Retinal pigment epithelial cell (primary cell): ENCODE measurements around the gene CLRN2.

Experiments used
- DNase-seq: peaks from one replicate; pipeline ENCODE4 v3.0.0-alpha.2; 2010; ENCODE audit warnings: low read depth
- H3K4me3 ChIP-seq: 2 replicates; pipeline ENCODE4 v1.5.1; 2011; ENCODE audit warnings: mild to moderate bottlenecking, low read length, control low read depth, moderate library complexity
- CTCF ChIP-seq: conservative IDR thresholded peaks from 2 replicates; pipeline ENCODE4 v1.5.1; 2011; ENCODE audit warnings: low read depth, low read length, control low read depth, inconsistent platforms

CLRN2 gene

GRCh38 chr4:17492058-17492741 is 22.8 kb upstream of the CLRN2 start:
- no peak overlapping the region for H3K4me3 ChIP-seq
- peak; percentile 49 for DNase-seq
- no peak for TF ChIP-seq CTCF

GRCh38 chr4:17492876-17493275 is 22.1 kb upstream of the CLRN2 start:
- no peak for DNase-seq
- no peak overlapping the region for H3K4me3 ChIP-seq
- no peak for TF ChIP-seq CTCF

- no peak for DNase-seq
- no peak overlapping the region for H3K4me3 ChIP-seq
- TF ChIP-seq CTCF: no peak
Observed at GRCh38 chr4:17493619-17494018, 21.3 kb upstream of the CLRN2 start.

DNA sequence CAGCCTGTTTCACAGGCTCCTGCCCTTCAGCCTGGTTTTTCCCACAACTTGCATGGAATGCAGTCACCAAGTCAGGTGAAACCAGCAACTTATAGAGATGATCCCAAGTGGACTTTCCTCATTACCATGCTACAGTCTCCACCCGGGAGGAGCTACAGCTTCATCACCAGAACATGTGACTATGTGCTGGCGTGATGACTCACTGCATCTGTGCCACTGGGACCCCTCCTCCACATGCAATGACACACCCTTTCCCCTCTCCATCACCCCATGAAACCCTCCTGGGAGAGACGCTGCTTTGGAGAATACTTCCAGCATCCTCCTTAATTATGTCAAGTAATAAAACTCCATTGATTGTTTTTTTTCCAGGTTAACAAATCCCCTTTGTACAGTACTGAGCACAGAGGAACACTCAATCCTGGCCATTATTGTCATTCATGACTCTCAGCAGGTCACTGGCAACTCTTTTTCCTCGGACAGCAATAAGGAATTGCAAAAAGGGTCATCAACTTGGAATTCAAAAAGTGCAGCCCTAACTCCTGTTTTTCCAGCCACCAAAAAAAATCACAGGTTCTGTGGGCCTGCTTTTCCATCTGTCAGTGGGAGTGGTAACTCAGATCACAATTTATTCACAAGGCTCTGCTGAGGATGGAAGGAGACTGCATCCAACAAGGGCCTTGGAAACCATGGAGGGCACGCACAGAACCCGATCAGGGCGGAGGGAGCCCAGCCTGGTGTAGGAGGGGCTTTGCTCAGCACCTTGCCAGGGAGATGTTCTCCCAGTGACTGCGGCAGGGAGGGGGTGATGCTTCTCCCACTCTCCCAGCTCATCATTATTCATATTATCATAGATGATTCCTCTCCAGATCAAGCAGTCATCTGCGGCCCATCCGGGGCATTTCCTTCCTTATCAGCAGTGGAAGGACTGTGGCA is 20.4 kb upstream of the CLRN2 start:
- H3K4me3 ChIP-seq: no peak overlapping the region
- no peak for TF ChIP-seq CTCF
- DNase-seq: peak; percentile 88

DNA sequence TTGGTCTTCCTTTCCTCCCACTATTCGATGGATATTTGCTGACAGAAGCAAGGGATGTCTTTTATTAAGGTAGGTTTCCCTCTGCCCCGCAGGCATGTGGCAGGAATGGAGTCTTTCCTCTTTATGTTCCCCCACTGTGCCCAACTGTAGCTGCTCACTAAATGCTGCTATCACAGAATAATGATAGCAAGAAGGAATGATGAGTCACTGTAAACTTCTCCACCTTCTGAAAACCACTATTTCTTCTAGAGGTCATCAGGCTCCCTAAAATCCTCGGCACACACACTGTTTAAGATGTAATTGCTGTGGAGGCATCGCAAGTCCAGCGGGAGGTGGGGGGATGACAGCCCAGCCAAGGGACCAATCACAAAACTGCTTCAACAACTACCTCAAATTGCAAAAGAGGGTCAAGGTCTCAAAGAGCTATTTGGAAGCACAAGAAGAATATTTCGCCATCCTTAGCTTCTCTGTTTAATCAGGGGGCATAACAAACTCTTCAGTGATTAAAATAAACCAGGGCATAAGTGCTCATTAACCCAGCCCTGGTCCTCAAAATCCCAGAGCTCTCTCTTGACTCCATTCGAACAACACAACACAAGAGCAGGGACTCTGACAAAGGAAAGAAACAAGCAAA is 17.0 kb upstream of the CLRN2 start:
- no peak for TF ChIP-seq CTCF
- no peak overlapping the region for H3K4me3 ChIP-seq
- no peak for DNase-seq

DNA sequence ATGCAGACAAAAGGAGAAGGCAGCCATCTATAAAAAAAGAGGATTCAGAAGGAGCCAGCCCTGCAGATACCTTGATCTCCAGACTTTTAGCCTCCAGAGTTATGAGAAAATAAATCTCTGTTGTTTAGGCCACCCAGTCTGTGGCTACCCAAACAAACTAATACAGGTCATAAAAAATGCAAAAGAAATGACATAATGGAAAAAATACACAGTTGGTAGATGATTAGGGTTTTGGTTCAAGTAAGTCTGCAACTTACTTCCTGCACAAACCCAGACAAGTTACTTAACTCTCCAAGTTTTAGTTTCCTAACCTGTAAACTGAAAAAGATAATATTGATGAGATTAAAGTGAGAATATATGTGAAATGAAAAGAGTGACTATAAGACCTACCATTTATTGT is 14.4 kb upstream of the CLRN2 start:
- TF ChIP-seq CTCF: no peak
- DNase-seq: no peak
- no peak overlapping the region for H3K4me3 ChIP-seq
